ENCODE results near the gene CXCL1. TPM values are rescaled to one million over a fixed set of nuclear protein-coding genes. Genes with fewer than 3 reads are reported as not detected.

Gene CXCL1
- total and polyA plus RNA-seq, 9 donors = 0.40 to 28.5 (median 1.5) TPM

GRCh38 chr4:73856518-73856917 lies 12.7 kb upstream of the CXCL1 start:
- no peak for DNase-seq
- TF ChIP-seq POLR2A (IDR thresholded peaks at IDR 0.05) (no peak), EP300 (IDR thresholded peaks at IDR 0.05) (no peak)
- no peak overlapping the region for H3K27ac ChIP-seq
- H3K4me3 ChIP-seq = no peak overlapping the region
- intact Hi-C loops (cut with DNase I) = no loop called here
- H3K36me3 ChIP-seq = no peaks in the 10 kb centered on the region
- no peaks in the 10 kb centered on the region for H3K27me3 ChIP-seq
- H3K9me3 ChIP-seq = no peaks in the 10 kb centered on the region
- no peaks in the 10 kb centered on the region for H3K4me1 ChIP-seq (ENCODE audit: insufficient read depth)

- H3K4me1 ChIP-seq (ENCODE audit: insufficient read depth) = no peaks in the 10 kb centered on the region
- no peaks in the 10 kb centered on the region for H3K36me3 ChIP-seq
- no peak overlapping the region for H3K4me3 ChIP-seq
- intact Hi-C loops (cut with DNase I) = loop anchor here in 1 of 4 donors (5.0 kb wide), 1 partner anchor 207 kb away; no protein-coding TSS in a partner anchor
- no peaks in the 10 kb centered on the region for H3K9me3 ChIP-seq
- DNase-seq = no peak
- H3K27ac ChIP-seq = no peak overlapping the region
- H3K27me3 ChIP-seq = no peaks in the 10 kb centered on the region
- TF ChIP-seq EP300 (IDR thresholded peaks at IDR 0.05) (no peak), CTCF (IDR thresholded peaks at IDR 0.05) (no peak), POLR2A (IDR thresholded peaks at IDR 0.05) (no peak)
These were observed 9.5 kb upstream of the CXCL1 start for GRCh38 chr4:73859614-73860088.

- Histone ChIP-seq H3K27ac (no peak overlapping the region), H3K4me1 (ENCODE audit: insufficient read depth) (no peaks in the 10 kb centered on the region), H3K27me3 (no peaks in the 10 kb centered on the region), H3K4me3 (no peak overlapping the region), H3K36me3 (no peaks in the 10 kb centered on the region), H3K9me3 (no peaks in the 10 kb centered on the region)
- no peak for DNase-seq
- 22 to 30% (median 29%) methylated on average over 4 of the region's 4 CpGs for WGBS, 3 donors
- intact Hi-C loops (cut with DNase I) = loop anchor here in 1 of 4 donors (5.0 kb wide), 1 partner anchor 208 kb away; no protein-coding TSS in a partner anchor
- TF ChIP-seq CTCF (IDR thresholded peaks at IDR 0.05) = no peak
- no peak for TF ChIP-seq EP300 (IDR thresholded peaks at IDR 0.05)
- TF ChIP-seq POLR2A (IDR thresholded peaks at IDR 0.05) = no peak
These were observed 9.0 kb upstream of the CXCL1 start for GRCh38 chr4:73860181-73860580.

- Histone ChIP-seq H3K4me3 (no peak overlapping the region), H3K9me3 (no peaks in the 10 kb centered on the region), H3K4me1 (ENCODE audit: insufficient read depth) (no peaks in the 10 kb centered on the region), H3K27me3 (no peaks in the 10 kb centered on the region), H3K27ac (no peak overlapping the region), H3K36me3 (no peaks in the 10 kb centered on the region)
- no peak for DNase-seq
- 11 to 44% (median 23%) methylated on average over 3 of the region's 3 CpGs for WGBS, 3 donors
- intact Hi-C loops (cut with DNase I) = loop anchor here in 1 of 4 donors (5.0 kb wide), 1 partner anchor 209 kb away; no protein-coding TSS in a partner anchor
- no peak for TF ChIP-seq CTCF (IDR thresholded peaks at IDR 0.05)
- no peak for TF ChIP-seq POLR2A (IDR thresholded peaks at IDR 0.05)
- no peak for TF ChIP-seq EP300 (IDR thresholded peaks at IDR 0.05)
These were observed 8.3 kb upstream of the CXCL1 start for GRCh38 chr4:73860917-73861316.

GRCh38 chr4:73862322-73862721 lies 6.9 kb upstream of the CXCL1 start:
- DNase-seq = no peak
- Histone ChIP-seq H3K36me3 (no peaks in the 10 kb centered on the region), H3K9me3 (no peaks in the 10 kb centered on the region), H3K4me3 (no peak overlapping the region), H3K27me3 (no peaks in the 10 kb centered on the region), H3K27ac (no peak overlapping the region), H3K4me1 (ENCODE audit: insufficient read depth) (no peaks in the 10 kb centered on the region)
- TF ChIP-seq EP300 (IDR thresholded peaks at IDR 0.05) = no peak
- TF ChIP-seq CTCF (IDR thresholded peaks at IDR 0.05) = no peak
- no peak for TF ChIP-seq POLR2A (IDR thresholded peaks at IDR 0.05)
- 30 to 60% (median 36%) methylated on average over 1 of the region's 1 CpG for WGBS, 3 donors
- intact Hi-C loops (cut with DNase I) = loop anchor here in 1 of 4 donors (5.0 kb wide), 1 partner anchor 210 kb away; no protein-coding TSS in a partner anchor

Data from ovary (tissue), 9 donors.